ENCODE results near the gene CNST. TPM values are rescaled to one million over a fixed set of nuclear protein-coding genes. Genes with fewer than 3 reads are reported as not detected.

The CNST gene
- total and polyA plus RNA-seq, 9 of the 15 experiments (the other 6 are each of a cell fraction or from before 2014, with no cell fraction given) = 17.0 to 55.3 (median 30.8) TPM

- TF ChIP-seq ZNF347 (CRISPR knock-in tag; IDR thresholded peaks at IDR 0.05; ENCODE audit: low read depth) (no peak), ATF3 (IDR thresholded peaks at IDR 0.05) (peak; percentile 21; the same call in 1 of the 2 replicates), ATF3 (CRISPR knock-in tag; conservative IDR thresholded peaks at IDR 0.05) (no peak), JUNB (CRISPR knock-in tag; conservative IDR thresholded peaks at IDR 0.05) (no peak), HBP1 (CRISPR knock-in tag; IDR thresholded peaks at IDR 0.05) (no peak), ZBTB7A (IDR thresholded peaks at IDR 0.05; ENCODE audit: borderline replicate concordance, control insufficient read depth, low read depth, low read length) (no peak), TFAP4 (CRISPR knock-in tag; IDR thresholded peaks at IDR 0.05; ENCODE audit: borderline replicate concordance) (no peak), ZNF592 (IDR thresholded peaks at IDR 0.05) (peak; percentile 58), ZNF589 (CRISPR knock-in tag; IDR thresholded peaks at IDR 0.05; ENCODE audit: low read depth) (peak; percentile 56; the same call in 1 of the 2 replicates), BCL6 (CRISPR knock-in tag; IDR thresholded peaks at IDR 0.05) (0 out of 2 replicates have a peak, but pooled peaks have one; percentile 52), SRSF9 (IDR thresholded peaks at IDR 0.05; ENCODE audit: borderline replicate concordance, low read depth, low read length) (no peak), POLR3G (IDR thresholded peaks at IDR 0.05; ENCODE audit: extremely low read depth, insufficient read length, insufficient replicate concordance) (no peak), SMARCE1 (IDR thresholded peaks at IDR 0.05) (no peak; the same call in 1 of the 2 replicates), GABPA (tag; conservative IDR thresholded peaks at IDR 0.05; ENCODE audit: low read depth) (peak; percentile 50; the same call in 1 of the 2 replicates), FOXO4 (CRISPR knock-in tag; IDR thresholded peaks at IDR 0.05) (no peak), ARID1B (IDR thresholded peaks at IDR 0.05) (peak; percentile 43; the same call in 1 of the 2 replicates), TEAD1 (CRISPR knock-in tag; IDR thresholded peaks at IDR 0.05) (no peak)
Measured at GRCh38 chr1:246569248-246570238, 3.3 kb downstream of the CNST start (continued).

All from K562 (cell line).